Caco-2 (cell line): Measurements from ENCODE around the gene THADA. TPM values are rescaled to one million over a fixed set of nuclear protein-coding genes. Genes with fewer than 3 reads are reported as not detected.

Experiments
- BruUV-seq: library from RNA; stranded (reverse); fragments of 400-500 nt; replicated peaks from 2 replicates; lab custom pipeline; 2021; lab: Mats Ljungman, UMichigan
- CTCF ChIA-PET: fragments of 300-600 bp; sonication (Branson Sonifier 250); formaldehyde crosslinking; loops from one replicate; lab custom pipeline; 2022; ENCODE audit warnings: antibody characterized with exemption; lab: Charles Lee
- POLR2A ChIA-PET: fragments of 300-600 bp; sonication (Branson Sonifier 250); formaldehyde crosslinking; loops from one replicate; lab custom pipeline; 2022; ENCODE audit warnings: antibody characterized with exemption; lab: Charles Lee
- DNase-seq, 2 experiments: peaks; one replicate each; pipeline versions ENCODE4 v3.0.0 to v3.0.0-alpha.2; 2020 to 2022
- H3K27me3 ChIP-seq: replicated peaks from 2 replicates; pipeline ENCODE4 v1.6.0; 2011; ENCODE audit warnings: low read length; ENCODE audit not compliant: control insufficient read depth, insufficient read depth
- H3K36me3 ChIP-seq: 2 replicates; pipeline ENCODE4 v1.5.1; 2011; ENCODE audit warnings: low read length; ENCODE audit not compliant: control insufficient read depth, insufficient read depth
- H3K4me1 ChIP-seq: fragments of 250-450 bp; sonication (Bioruptor Pico); 2 replicates; pipeline ENCODE4 v1.5.1; 2020; ENCODE audit warnings: mild to moderate bottlenecking
- H3K4me3 ChIP-seq: 2 replicates; pipeline ENCODE4 v1.5.1; 2011; ENCODE audit warnings: low read depth, mild to moderate bottlenecking, control low read depth, low read length
- H3K9me3 ChIP-seq: fragments of 250-450 bp; sonication (Bioruptor Pico); 2 replicates; pipeline ENCODE4 v1.5.1; 2020; ENCODE audit warnings: mild to moderate bottlenecking, moderate library complexity
- H3K27ac Mint-ChIP-seq: one replicate; pipeline ENCODE4 v1.8.0; 2022; ENCODE audit warnings: mixed read lengths; ENCODE audit not compliant: unreplicated experiment
- H3K27me3 Mint-ChIP-seq: one replicate; pipeline ENCODE4 v1.8.0; 2022; ENCODE audit warnings: mixed read lengths; ENCODE audit not compliant: insufficient read depth, unreplicated experiment
- H3K36me3 Mint-ChIP-seq: one replicate; pipeline ENCODE4 v1.8.0; 2022; ENCODE audit warnings: mild to moderate bottlenecking, mixed read lengths; ENCODE audit not compliant: insufficient read depth, unreplicated experiment
- H3K4me1 Mint-ChIP-seq: one replicate; pipeline ENCODE4 v1.8.0; 2022; ENCODE audit warnings: low read depth, mixed read lengths; ENCODE audit not compliant: unreplicated experiment
- H3K4me3 Mint-ChIP-seq: one replicate; pipeline ENCODE4 v1.8.0; 2022; ENCODE audit warnings: mild to moderate bottlenecking, moderate library complexity, mixed read lengths; ENCODE audit not compliant: unreplicated experiment
- H3K9me3 Mint-ChIP-seq: one replicate; pipeline ENCODE4 v1.8.0; 2022; ENCODE audit warnings: mixed read lengths; ENCODE audit not compliant: unreplicated experiment
- intact Hi-C: fragments of 100-400 bp; cut with micrococcal nuclease; formaldehyde crosslinking; loops from one replicate; pipeline ENCODE4 v1.10.0; 2022; ENCODE audit not compliant: unreplicated experiment
- total RNA-seq: library from RNA; stranded (reverse); gene quantifications from 2 replicates; pipeline ENCODE4 v1.2.3, GENCODE V29; 2022
- TF ChIP-seq, protein P1 (sequence below), 2 experiments: fragments of 200-600 bp in 1 of 2; IDR thresholded peaks; 1 replicate in 1 of 2; 2 replicates in 1 of 2; pipeline versions ENCODE4 v1.5.1 to v1.8.0; 2011 to 2022; ENCODE audit warnings: antibody characterized with exemption in 1 of 2, control low read depth in 1 of 2, inconsistent platforms in 1 of 2, low read depth in 1 of 2, low read length in 1 of 2, mild to moderate bottlenecking in 1 of 2, moderate library complexity in 1 of 2; ENCODE audit not compliant: insufficient read depth in 1 of 2, severe bottlenecking in 1 of 2, unreplicated experiment in 1 of 2

THADA gene
- total RNA-seq, 1 experiment from 2014 or later: 33.8 TPM

DNA sequence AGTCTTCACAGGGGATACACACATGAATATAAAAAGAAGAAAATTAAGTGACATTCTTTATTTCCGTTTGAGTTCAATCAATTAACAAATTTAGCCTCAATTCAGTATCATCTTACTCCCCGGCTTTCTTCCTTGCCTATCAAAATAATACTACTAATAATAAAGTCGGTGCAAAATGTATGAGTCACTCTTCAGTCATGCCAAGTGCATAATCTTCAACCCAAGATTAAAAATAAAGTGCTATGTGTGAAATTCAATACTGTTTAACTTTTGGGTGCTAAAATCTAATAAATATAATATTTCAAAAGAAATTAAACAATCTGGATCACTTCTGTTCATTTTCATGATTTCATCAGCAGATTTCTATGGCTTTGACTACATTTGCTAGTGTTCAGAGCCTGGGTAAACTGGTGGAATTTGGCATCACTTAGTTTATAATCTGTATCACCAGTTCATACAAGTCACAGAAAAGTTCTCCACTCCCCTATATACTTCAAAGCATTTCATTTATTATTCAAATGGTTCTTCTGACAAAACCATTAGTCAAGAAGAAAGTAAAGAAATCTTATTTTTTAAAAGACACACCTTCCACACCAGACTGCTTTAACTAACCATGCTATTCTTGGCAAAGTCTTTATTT, 183.6 kb downstream of the THADA start:
- POLR2A ChIA-PET: no interaction called here

GRCh38 chr2:43410055-43410604, 185.7 kb downstream of the THADA start:
- BruUV-seq: no TSS peak

More for the DNA sequence above, 183.6 kb downstream of the THADA start:
- Mint-ChIP-seq H3K9me3 (no peaks in the 10 kb centered on the region), H3K4me1 (peaks cover 8% of the 10 kb centered on the region), H3K27me3 (no peaks in the 10 kb centered on the region), H3K4me3 (no peak overlapping the region), H3K36me3 (no peaks in the 10 kb centered on the region), H3K27ac (no peak overlapping the region)
- H3K36me3 ChIP-seq: no peaks in the 10 kb centered on the region; the same call in 1 of the 2 replicates
- intact Hi-C loops: no loop called here
- no TSS peak for BruUV-seq
- H3K4me3 ChIP-seq: no peak overlapping the region
- H3K9me3 ChIP-seq: no peaks in the 10 kb centered on the region
- no peaks in the 10 kb centered on the region for H3K27me3 ChIP-seq
- CTCF ChIA-PET: no interaction called here
- DNase-seq: no peak
- TF ChIP-seq, protein P1, sequence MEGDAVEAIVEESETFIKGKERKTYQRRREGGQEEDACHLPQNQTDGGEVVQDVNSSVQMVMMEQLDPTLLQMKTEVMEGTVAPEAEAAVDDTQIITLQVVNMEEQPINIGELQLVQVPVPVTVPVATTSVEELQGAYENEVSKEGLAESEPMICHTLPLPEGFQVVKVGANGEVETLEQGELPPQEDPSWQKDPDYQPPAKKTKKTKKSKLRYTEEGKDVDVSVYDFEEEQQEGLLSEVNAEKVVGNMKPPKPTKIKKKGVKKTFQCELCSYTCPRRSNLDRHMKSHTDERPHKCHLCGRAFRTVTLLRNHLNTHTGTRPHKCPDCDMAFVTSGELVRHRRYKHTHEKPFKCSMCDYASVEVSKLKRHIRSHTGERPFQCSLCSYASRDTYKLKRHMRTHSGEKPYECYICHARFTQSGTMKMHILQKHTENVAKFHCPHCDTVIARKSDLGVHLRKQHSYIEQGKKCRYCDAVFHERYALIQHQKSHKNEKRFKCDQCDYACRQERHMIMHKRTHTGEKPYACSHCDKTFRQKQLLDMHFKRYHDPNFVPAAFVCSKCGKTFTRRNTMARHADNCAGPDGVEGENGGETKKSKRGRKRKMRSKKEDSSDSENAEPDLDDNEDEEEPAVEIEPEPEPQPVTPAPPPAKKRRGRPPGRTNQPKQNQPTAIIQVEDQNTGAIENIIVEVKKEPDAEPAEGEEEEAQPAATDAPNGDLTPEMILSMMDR (IDR thresholded peaks at IDR 0.05; ENCODE audit: insufficient read depth in 1 of 2, low read depth in 1 of 2, low read length in 1 of 2, severe bottlenecking in 1 of 2, unreplicated experiment in 1 of 2): no peak
- peaks cover under 1% of the 10 kb centered on the region for H3K4me1 ChIP-seq

DNA sequence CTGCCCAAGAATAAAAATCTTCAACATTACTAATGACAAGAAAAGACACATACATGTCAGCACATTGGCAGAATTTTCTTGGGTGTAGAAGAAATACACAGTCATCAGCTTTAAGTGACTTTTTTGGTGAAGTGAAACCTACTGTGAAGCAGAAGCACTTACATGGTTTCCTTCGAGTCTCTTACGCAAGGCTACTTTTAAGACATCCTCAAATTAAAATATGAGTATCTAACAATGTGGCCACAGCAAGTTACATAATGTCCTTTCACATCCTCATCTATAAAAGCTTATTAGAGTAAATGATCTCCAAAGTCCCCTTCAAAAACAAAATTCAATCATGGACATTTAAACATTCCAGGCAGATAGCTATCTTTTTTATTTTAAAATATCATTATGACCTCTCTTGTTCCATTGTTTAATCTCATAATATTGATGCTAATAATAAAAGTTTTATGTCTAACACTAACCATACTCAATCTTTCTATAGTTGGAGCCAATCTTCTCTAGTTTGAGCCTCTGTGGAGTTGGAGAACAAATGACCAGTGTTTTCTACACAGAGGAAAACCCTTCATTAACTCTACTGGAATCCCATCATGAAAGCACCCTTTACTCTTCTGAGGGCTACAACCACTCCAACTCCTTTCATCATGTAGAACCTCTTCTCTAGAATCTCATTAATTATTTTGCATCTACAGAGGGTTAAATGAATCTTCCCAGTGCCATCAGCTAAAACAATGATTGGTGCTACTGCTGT, 187.3 kb downstream of the THADA start:
- no peaks in the 10 kb centered on the region for H3K9me3 Mint-ChIP-seq
- POLR2A ChIA-PET: no interaction called here
- H3K4me3 ChIP-seq: no peak overlapping the region
- BruUV-seq: no TSS peak
- TF ChIP-seq, protein P1 (IDR thresholded peaks at IDR 0.05; ENCODE audit: insufficient read depth in 1 of 2, low read depth in 1 of 2, low read length in 1 of 2, severe bottlenecking in 1 of 2, unreplicated experiment in 1 of 2): no peak
- H3K27me3 Mint-ChIP-seq: no peaks in the 10 kb centered on the region
- intact Hi-C loops: no loop called here
- no peak overlapping the region for H3K4me3 Mint-ChIP-seq
- no peaks in the 10 kb centered on the region for H3K4me1 Mint-ChIP-seq
- H3K9me3 ChIP-seq: no peaks in the 10 kb centered on the region
- CTCF ChIA-PET: no interaction called here
- H3K36me3 ChIP-seq: no peaks in the 10 kb centered on the region
- H3K27ac Mint-ChIP-seq: no peak overlapping the region
- no peaks in the 10 kb centered on the region for H3K4me1 ChIP-seq
- no peaks in the 10 kb centered on the region for H3K27me3 ChIP-seq
- no peak for DNase-seq
- no peaks in the 10 kb centered on the region for H3K36me3 Mint-ChIP-seq

More at GRCh38 chr2:43410055-43410604, 185.7 kb downstream of the THADA start:
- Mint-ChIP-seq H3K9me3 (no peaks in the 10 kb centered on the region), H3K36me3 (no peaks in the 10 kb centered on the region), H3K4me3 (no peak overlapping the region), H3K4me1 (peaks cover 8% of the 10 kb centered on the region), H3K27me3 (no peaks in the 10 kb centered on the region), H3K27ac (no peak overlapping the region)
- intact Hi-C loops: no loop called here
- H3K36me3 ChIP-seq: no peaks in the 10 kb centered on the region
- no peaks in the 10 kb centered on the region for H3K9me3 ChIP-seq
- ChIA-PET POLR2A (no interaction called here), CTCF (interaction anchor here (0.7 kb wide), 1 partner anchor 12 kb away, joined by 10 read pairs; no protein-coding TSS in a partner anchor)
- DNase-seq: no peak
- TF ChIP-seq, protein P1 (IDR thresholded peaks at IDR 0.05; ENCODE audit: insufficient read depth in 1 of 2, low read depth in 1 of 2, low read length in 1 of 2, severe bottlenecking in 1 of 2, unreplicated experiment in 1 of 2): no peak
- H3K4me1 ChIP-seq: no peaks in the 10 kb centered on the region; the same call in 1 of the 2 replicates
- H3K27me3 ChIP-seq: no peaks in the 10 kb centered on the region
- H3K4me3 ChIP-seq: no peak overlapping the region
